H9 (cell line): ENCODE measurements around the gene RORC. TPM values are rescaled to one million over a fixed set of nuclear protein-coding genes. Genes with fewer than 3 reads are reported as not detected.

ENCODE experiments used
- DNase-seq: peaks from one replicate; pipeline ENCODE4 v3.0.0-alpha.2; 2017
- H2AFZ ChIP-seq: one replicate; pipeline ENCODE4 v1.6.1; 2013; ENCODE audit warnings: mild to moderate bottlenecking, low read length, control low read depth, moderate library complexity
- H2AK5ac ChIP-seq: 2 replicates; pipeline ENCODE4 v1.6.1; 2013; ENCODE audit warnings: low read length, control low read depth, mixed read lengths; ENCODE audit not compliant: insufficient read length
- H2BK120ac ChIP-seq: one replicate; pipeline ENCODE4 v1.6.1; 2013; ENCODE audit warnings: low read depth, mild to moderate bottlenecking, low read length, control low read depth, inconsistent platforms; ENCODE audit not compliant: poor library complexity, severe bottlenecking
- H2BK12ac ChIP-seq: 2 replicates; pipeline ENCODE4 v1.6.1; 2013; ENCODE audit warnings: low read length, control low read depth, mixed read lengths, low read depth; ENCODE audit not compliant: insufficient read length
- H2BK15ac ChIP-seq: 2 replicates; pipeline ENCODE4 v1.6.1; 2013; ENCODE audit warnings: low read depth, low read length, control low read depth
- H2BK20ac ChIP-seq: one replicate; pipeline ENCODE4 v1.6.1; 2013; ENCODE audit warnings: low read depth, mild to moderate bottlenecking, low read length, control low read depth, inconsistent platforms; ENCODE audit not compliant: poor library complexity, severe bottlenecking
- H2BK5ac ChIP-seq: 2 replicates; pipeline ENCODE4 v1.6.1; 2013; ENCODE audit warnings: low read length, control low read depth, mixed read lengths; ENCODE audit not compliant: insufficient read length
- H3K14ac ChIP-seq: 2 replicates; pipeline ENCODE4 v1.6.1; 2013; ENCODE audit warnings: low read length, control low read depth; ENCODE audit not compliant: insufficient read depth
- H3K18ac ChIP-seq: 2 replicates; pipeline ENCODE4 v1.6.1; 2013; ENCODE audit warnings: low read depth, mild to moderate bottlenecking, mixed read lengths, low read length, control low read depth; ENCODE audit not compliant: insufficient read length
- H3K23ac ChIP-seq: 2 replicates; pipeline ENCODE4 v1.6.1; 2013; ENCODE audit warnings: low read length, control low read depth, mixed read lengths, low read depth; ENCODE audit not compliant: insufficient read length
- H3K23me2 ChIP-seq: 2 replicates; pipeline ENCODE4 v1.6.1; 2013; ENCODE audit warnings: low read depth, mild to moderate bottlenecking, mixed read lengths, low read length, control low read depth; ENCODE audit not compliant: insufficient read length, poor library complexity, severe bottlenecking
- H3K27ac ChIP-seq: 2 replicates; pipeline ENCODE4 v1.5.1; 2013; ENCODE audit warnings: low read length, control low read depth, mixed read lengths, low read depth; ENCODE audit not compliant: insufficient read length
- H3K27me3 ChIP-seq: 2 replicates; pipeline ENCODE4 v1.6.1; 2013; ENCODE audit warnings: low read length, control low read depth, inconsistent platforms; ENCODE audit not compliant: insufficient read depth
- H3K4ac ChIP-seq: 2 replicates; pipeline ENCODE4 v1.6.1; 2013; ENCODE audit warnings: low read depth, mild to moderate bottlenecking, control low read depth, inconsistent platforms, low read length, moderate library complexity
- H3K4me1 ChIP-seq: 2 replicates; pipeline ENCODE4 v1.6.1; 2013; ENCODE audit warnings: low read length, control low read depth, inconsistent platforms; ENCODE audit not compliant: insufficient read depth
- H3K4me2 ChIP-seq: 2 replicates; pipeline ENCODE4 v1.6.1; 2013; ENCODE audit warnings: low read length, control low read depth, mixed read lengths; ENCODE audit not compliant: insufficient read length, insufficient read depth
- H3K56ac ChIP-seq: 2 replicates; pipeline ENCODE4 v1.6.1; 2013; ENCODE audit warnings: low read depth, mild to moderate bottlenecking, mixed read lengths, low read length, control low read depth; ENCODE audit not compliant: insufficient read length
- H3K79me1 ChIP-seq: 2 replicates; pipeline ENCODE4 v1.6.1; 2013; ENCODE audit warnings: low read depth, mild to moderate bottlenecking, moderate library complexity, low read length, control low read depth, inconsistent platforms; ENCODE audit not compliant: insufficient read depth, poor library complexity, severe bottlenecking
- H3K79me2 ChIP-seq: 2 replicates; pipeline ENCODE4 v1.6.1; 2013; ENCODE audit warnings: low read length, control low read depth, inconsistent platforms; ENCODE audit not compliant: insufficient read depth
- H3K9ac ChIP-seq: 2 replicates; pipeline ENCODE4 v1.6.1; 2013; ENCODE audit warnings: low read length, control low read depth, mixed read lengths; ENCODE audit not compliant: insufficient read length; ENCODE audit errors: extremely low read depth
- H3K9me3 ChIP-seq: one replicate; pipeline ENCODE4 v1.6.1; 2013; ENCODE audit warnings: low read depth, low read length, inconsistent platforms; ENCODE audit not compliant: control insufficient read depth
- H3T11ph ChIP-seq: one replicate; pipeline ENCODE4 v1.6.1; 2013; ENCODE audit warnings: mild to moderate bottlenecking, low read length, control low read depth, inconsistent platforms
- H4K20me1 ChIP-seq: one replicate; pipeline ENCODE4 v1.6.1; 2013; ENCODE audit not compliant: control insufficient read depth, insufficient read length, insufficient read depth
- H4K5ac ChIP-seq: 2 replicates; pipeline ENCODE4 v1.6.1; 2013; ENCODE audit warnings: low read depth, mild to moderate bottlenecking, mixed read lengths, low read length, control low read depth; ENCODE audit not compliant: insufficient read length
- H4K8ac ChIP-seq: replicated peaks from 2 replicates; pipeline ENCODE4 v1.6.1; 2013; ENCODE audit warnings: low read length, control low read depth, mixed read lengths, low read depth; ENCODE audit not compliant: insufficient read length
- H4K91ac ChIP-seq: 2 replicates; pipeline ENCODE4 v1.6.1; 2013; ENCODE audit warnings: low read depth, mild to moderate bottlenecking, moderate library complexity, mixed read lengths, low read length, control low read depth; ENCODE audit not compliant: insufficient read length
- H3K27ac Mint-ChIP-seq, 3 experiments: 2 replicates in 2 of 3; 3 replicates in 1 of 3; pipeline ENCODE4 v1.8.0; 2020 to 2021; ENCODE audit warnings: mixed read lengths in 3 of 3, mild to moderate bottlenecking in 1 of 3, moderate library complexity in 1 of 3
- H3K27me3 Mint-ChIP-seq: 2 replicates; pipeline ENCODE4 v1.8.0; 2021; ENCODE audit warnings: low read depth, mild to moderate bottlenecking, moderate library complexity, mixed read lengths
- H3K36me3 Mint-ChIP-seq, 3 experiments: 2 replicates in 2 of 3; 3 replicates in 1 of 3; pipeline ENCODE4 v1.8.0; 2020 to 2021; ENCODE audit warnings: low read depth in 3 of 3, mixed read lengths in 3 of 3; ENCODE audit not compliant: insufficient read depth in 1 of 3
- H3K4me1 Mint-ChIP-seq, 2 experiments: 2 replicates each; pipeline ENCODE4 v1.8.0; 2020; ENCODE audit warnings: mixed read lengths in 2 of 2
- H3K4me3 Mint-ChIP-seq, 2 experiments: 2 replicates in 1 of 2; 3 replicates in 1 of 2; pipeline ENCODE4 v1.8.0; 2020 to 2021; ENCODE audit warnings: mild to moderate bottlenecking in 2 of 2, mixed read lengths in 2 of 2, moderate library complexity in 1 of 2
- H3K9me3 Mint-ChIP-seq, 2 experiments: 2 replicates in 1 of 2; 3 replicates in 1 of 2; pipeline ENCODE4 v1.8.0; 2020; ENCODE audit warnings: mild to moderate bottlenecking in 2 of 2, mixed read lengths in 2 of 2, moderate library complexity in 1 of 2
- CTCF ChIP-seq: fragments of 200-600 bp; sonication (generic); conservative IDR thresholded peaks from 3 replicates; pipeline ENCODE4 v1.8.0; 2021; ENCODE audit warnings: antibody characterized with exemption, mild to moderate bottlenecking
- WGBS: extraction: QIAGEN DNeasy Blood & Tissue Kit; methylation state at CpG from one replicate; pipeline ENCODE4 v1.1.7; 2013; ENCODE audit warnings: missing lambda C conversion rate, low lambda C conversion rate, mixed read lengths; ENCODE audit not compliant: insufficient read length; ENCODE audit errors: extremely low coverage; 5-methylcytosine and 5-hydroxymethylcytosine counted together
- total RNA-seq: library from RNA; stranded (reverse); gene quantifications from 2 replicates; pipeline ENCODE4 v1.2.1, GENCODE V29; 2021

The RORC gene
- total RNA-seq, 1 experiment from 2014 or later, result 0.52 TPM

GRCh38 chr1:151829352-151830046 lies 2.1 kb downstream of the RORC start:
- no peak overlapping the region for H3K56ac ChIP-seq
- no peak overlapping the region for H3K9ac ChIP-seq
- no peak overlapping the region for H3K4ac ChIP-seq
- H2BK12ac ChIP-seq, result no peak overlapping the region
- no peak overlapping the region for H2BK15ac ChIP-seq
- no peak overlapping the region for H3K18ac ChIP-seq
- H4K8ac ChIP-seq, result no peak overlapping the region
- WGBS, result no CpG with 5 or more reads among the region's 4 CpGs
- H3K14ac ChIP-seq, result no peak overlapping the region
- no peaks in the 10 kb centered on the region for H3K23me2 ChIP-seq
- H3K4me1 Mint-ChIP-seq, result peaks cover 37 to 46% of the 10 kb centered on the region in 2 experiments
- H4K5ac ChIP-seq, result no peak overlapping the region
- H2AK5ac ChIP-seq, result no peak overlapping the region
- H2BK120ac ChIP-seq, result no peak overlapping the region
- H3K36me3 Mint-ChIP-seq, result no peaks in the 10 kb centered on the region
- no peak overlapping the region for H3K23ac ChIP-seq
- DNase-seq, result no peak
- H4K91ac ChIP-seq, result no peak overlapping the region
- H3K4me1 ChIP-seq, result peaks cover 16% of the 10 kb centered on the region; the same call in 1 of the 2 replicates
- TF ChIP-seq CTCF, result no peak
- no peaks in the 10 kb centered on the region for H3K9me3 ChIP-seq
- H2BK5ac ChIP-seq, result no peak overlapping the region
- H2AFZ ChIP-seq, result no peak overlapping the region
- no peaks in the 10 kb centered on the region for H3K27me3 ChIP-seq
- H2BK20ac ChIP-seq, result no peak overlapping the region
- H3K9me3 Mint-ChIP-seq, result no peaks in the 10 kb centered on the region
- no peaks in the 10 kb centered on the region for H3K79me2 ChIP-seq
- peak overlapping the region; percentile 47 to 63 for H3K4me3 Mint-ChIP-seq
- H3K27ac Mint-ChIP-seq, result peak overlapping the region in 2 of 3 experiments; percentile 44 to 98; a peak in 5 of 7 replicates
- peaks cover 5% of the 10 kb centered on the region for H3K27me3 Mint-ChIP-seq
- no peak overlapping the region for H3T11ph ChIP-seq
- H3K4me2 ChIP-seq, result peak overlapping the region; percentile 11
- H3K27ac ChIP-seq, result no peak overlapping the region
- H4K20me1 ChIP-seq, result no peaks in the 10 kb centered on the region
- H3K79me1 ChIP-seq, result no peaks in the 10 kb centered on the region
